Measurements from ENCODE around the gene ANKRA2.

The ANKRA2 gene

DNA sequence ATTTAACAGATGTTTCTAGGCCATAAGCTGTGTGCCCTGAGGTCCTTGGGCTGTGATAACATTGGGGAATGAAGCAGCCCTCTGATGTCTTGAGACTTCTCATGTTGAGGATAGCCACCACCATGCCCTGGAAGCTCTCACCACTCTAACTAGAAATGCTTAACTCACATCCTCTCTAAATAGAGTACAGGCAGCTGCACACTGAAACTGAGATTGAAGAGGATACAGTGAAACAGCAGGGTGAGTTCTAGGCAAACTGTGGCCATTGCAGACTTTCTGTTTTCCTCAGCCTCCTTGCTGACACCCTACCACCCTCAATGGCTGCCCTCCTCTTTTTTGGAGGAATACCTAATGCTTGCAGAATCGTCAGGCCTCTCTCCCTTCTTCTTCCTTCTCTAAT, 22.5 kb upstream of the ANKRA2 start:
- TF ChIP-seq TAF1 (IDR thresholded peaks at IDR 0.05; ENCODE audit: borderline replicate concordance, insufficient read depth, low read length) (no peak), POLR2AphosphoS5 (IDR thresholded peaks at IDR 0.05; ENCODE audit: low read depth, low read length) (no peak), FOXP2 (optimal IDR thresholded peaks at IDR 0.05; ENCODE audit: borderline replicate concordance, extremely low read depth, extremely low read length, insufficient read depth) (no peak), SIN3A (IDR thresholded peaks at IDR 0.05; ENCODE audit: borderline replicate concordance, insufficient read depth, low read length) (no peak)
- TF ChIP-seq, protein P1, sequence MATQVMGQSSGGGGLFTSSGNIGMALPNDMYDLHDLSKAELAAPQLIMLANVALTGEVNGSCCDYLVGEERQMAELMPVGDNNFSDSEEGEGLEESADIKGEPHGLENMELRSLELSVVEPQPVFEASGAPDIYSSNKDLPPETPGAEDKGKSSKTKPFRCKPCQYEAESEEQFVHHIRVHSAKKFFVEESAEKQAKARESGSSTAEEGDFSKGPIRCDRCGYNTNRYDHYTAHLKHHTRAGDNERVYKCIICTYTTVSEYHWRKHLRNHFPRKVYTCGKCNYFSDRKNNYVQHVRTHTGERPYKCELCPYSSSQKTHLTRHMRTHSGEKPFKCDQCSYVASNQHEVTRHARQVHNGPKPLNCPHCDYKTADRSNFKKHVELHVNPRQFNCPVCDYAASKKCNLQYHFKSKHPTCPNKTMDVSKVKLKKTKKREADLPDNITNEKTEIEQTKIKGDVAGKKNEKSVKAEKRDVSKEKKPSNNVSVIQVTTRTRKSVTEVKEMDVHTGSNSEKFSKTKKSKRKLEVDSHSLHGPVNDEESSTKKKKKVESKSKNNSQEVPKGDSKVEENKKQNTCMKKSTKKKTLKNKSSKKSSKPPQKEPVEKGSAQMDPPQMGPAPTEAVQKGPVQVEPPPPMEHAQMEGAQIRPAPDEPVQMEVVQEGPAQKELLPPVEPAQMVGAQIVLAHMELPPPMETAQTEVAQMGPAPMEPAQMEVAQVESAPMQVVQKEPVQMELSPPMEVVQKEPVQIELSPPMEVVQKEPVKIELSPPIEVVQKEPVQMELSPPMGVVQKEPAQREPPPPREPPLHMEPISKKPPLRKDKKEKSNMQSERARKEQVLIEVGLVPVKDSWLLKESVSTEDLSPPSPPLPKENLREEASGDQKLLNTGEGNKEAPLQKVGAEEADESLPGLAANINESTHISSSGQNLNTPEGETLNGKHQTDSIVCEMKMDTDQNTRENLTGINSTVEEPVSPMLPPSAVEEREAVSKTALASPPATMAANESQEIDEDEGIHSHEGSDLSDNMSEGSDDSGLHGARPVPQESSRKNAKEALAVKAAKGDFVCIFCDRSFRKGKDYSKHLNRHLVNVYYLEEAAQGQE (IDR thresholded peaks at IDR 0.05; ENCODE audit: insufficient read depth in 1 of 2, low read depth in 2 of 2, low read length in 2 of 2), result no peak

DNA sequence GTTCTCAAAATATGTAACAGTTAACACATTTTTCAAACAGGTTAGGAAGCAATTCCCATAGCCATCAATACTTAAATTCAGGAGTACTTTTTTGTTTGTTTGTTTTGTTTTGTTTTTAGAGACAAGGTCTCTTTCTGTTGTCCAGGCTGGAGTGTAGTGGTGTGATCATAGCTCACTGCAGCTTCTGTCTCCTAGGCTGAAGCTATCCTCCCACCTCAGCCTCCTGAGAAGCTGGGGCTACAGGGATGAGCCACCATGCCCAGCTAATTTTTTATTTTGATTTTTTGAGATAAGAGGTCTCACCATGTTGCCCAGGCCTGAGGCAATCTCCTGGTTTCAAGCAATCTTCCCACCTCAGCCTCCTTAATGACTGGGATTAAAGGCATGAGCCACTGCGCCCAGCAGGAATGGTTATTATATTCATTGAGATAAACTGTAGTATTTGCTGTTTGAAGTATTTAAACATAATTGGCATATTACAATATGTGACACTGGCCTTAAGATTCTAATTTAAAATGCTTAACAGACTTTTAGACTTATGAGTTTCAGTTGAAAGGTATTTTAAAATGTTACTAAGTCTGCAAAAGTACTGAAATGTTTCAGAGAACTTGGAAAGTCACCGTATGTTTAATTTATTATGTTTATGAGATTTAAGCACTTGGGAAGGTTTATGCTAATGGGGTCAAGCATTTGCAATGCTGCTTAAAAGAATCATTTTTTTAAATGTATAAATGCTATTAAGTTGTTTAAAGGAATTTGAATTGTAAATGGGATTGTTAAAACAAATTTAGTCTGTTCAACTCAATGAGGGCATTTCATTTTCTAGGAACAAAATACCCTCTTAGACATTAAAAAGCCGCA, 17.1 kb upstream of the ANKRA2 start:
- TF ChIP-seq, protein P1 (IDR thresholded peaks at IDR 0.05; ENCODE audit: insufficient read depth in 1 of 2, low read depth in 2 of 2, low read length in 2 of 2), result no peak
- TF ChIP-seq POLR2AphosphoS5 (IDR thresholded peaks at IDR 0.05; ENCODE audit: low read depth, low read length) (no peak), TAF1 (IDR thresholded peaks at IDR 0.05; ENCODE audit: borderline replicate concordance, insufficient read depth, low read length) (no peak), FOXP2 (optimal IDR thresholded peaks at IDR 0.05; ENCODE audit: borderline replicate concordance, extremely low read depth, extremely low read length, insufficient read depth) (no peak), SIN3A (IDR thresholded peaks at IDR 0.05; ENCODE audit: borderline replicate concordance, insufficient read depth, low read length) (no peak)

DNA sequence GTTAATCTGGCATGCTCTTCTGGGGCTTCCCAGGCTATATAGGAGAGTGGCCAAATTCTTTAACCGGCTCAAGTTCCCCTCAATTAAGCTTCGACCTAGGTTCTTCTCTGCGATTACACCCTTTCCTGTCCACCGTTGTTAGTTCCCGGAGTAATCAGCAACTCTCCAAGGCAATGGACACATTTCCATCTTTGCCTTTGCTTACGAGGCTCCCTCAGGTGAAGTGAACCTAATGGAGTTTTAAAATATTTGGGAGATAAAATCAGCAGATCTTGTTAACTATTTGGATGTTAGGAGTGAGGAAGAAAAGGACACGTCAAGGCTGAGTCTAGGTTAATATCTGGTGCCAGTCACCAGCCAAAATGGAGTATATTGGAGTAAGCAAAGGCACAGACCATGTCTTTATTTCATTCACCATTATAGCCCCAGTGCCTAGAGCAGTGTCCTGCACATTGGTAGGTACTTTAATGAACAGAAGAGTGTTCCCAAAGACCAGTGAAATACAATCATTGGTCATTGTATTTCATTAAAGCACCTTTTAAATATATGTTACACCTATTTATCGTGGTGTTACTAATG, 619 bp upstream of the ANKRA2 start:
- TF ChIP-seq, protein P1 (IDR thresholded peaks at IDR 0.05; ENCODE audit: insufficient read depth in 1 of 2, low read depth in 2 of 2, low read length in 2 of 2), result no peak
- TF ChIP-seq TAF1 (IDR thresholded peaks at IDR 0.05; ENCODE audit: borderline replicate concordance, insufficient read depth, low read length) (no peak), POLR2AphosphoS5 (IDR thresholded peaks at IDR 0.05; ENCODE audit: low read depth, low read length) (no peak), SIN3A (IDR thresholded peaks at IDR 0.05; ENCODE audit: borderline replicate concordance, insufficient read depth, low read length) (no peak), FOXP2 (optimal IDR thresholded peaks at IDR 0.05; ENCODE audit: borderline replicate concordance, extremely low read depth, extremely low read length, insufficient read depth) (no peak)

DNA sequence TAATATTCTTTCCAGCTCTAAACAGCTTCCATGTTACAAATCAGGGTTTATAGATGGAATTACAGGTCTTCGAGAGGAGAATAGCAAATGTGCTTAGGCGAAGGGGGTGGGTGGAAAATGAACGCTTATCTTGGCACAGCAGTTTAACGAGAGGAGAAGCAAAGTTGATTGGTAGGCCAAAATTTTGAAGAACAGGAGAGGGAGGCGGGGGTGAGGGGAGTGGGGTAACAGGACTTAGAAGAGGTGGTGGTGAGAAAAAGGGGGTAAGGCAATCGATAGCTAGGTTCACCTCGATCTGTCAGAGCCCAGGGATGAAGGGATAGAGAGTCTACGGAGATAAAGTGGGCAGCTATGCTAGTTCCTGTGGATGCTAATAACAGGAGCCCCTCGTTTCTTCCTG, 764 bp downstream of the ANKRA2 start:
- TF ChIP-seq POLR2AphosphoS5 (IDR thresholded peaks at IDR 0.05; ENCODE audit: low read depth, low read length), result no peak
- no peak for TF ChIP-seq TAF1 (IDR thresholded peaks at IDR 0.05; ENCODE audit: borderline replicate concordance, insufficient read depth, low read length)
- TF ChIP-seq, protein P1 (IDR thresholded peaks at IDR 0.05; ENCODE audit: insufficient read depth in 1 of 2, low read depth in 2 of 2, low read length in 2 of 2), result no peak
- TF ChIP-seq FOXP2 (optimal IDR thresholded peaks at IDR 0.05; ENCODE audit: borderline replicate concordance, extremely low read depth, extremely low read length, insufficient read depth), result no peak
- TF ChIP-seq SIN3A (IDR thresholded peaks at IDR 0.05; ENCODE audit: borderline replicate concordance, insufficient read depth, low read length), result no peak
